OCI-LY7 (cell line): ENCODE measurements around the gene CYFIP2. TPM values are rescaled to one million over a fixed set of nuclear protein-coding genes. Genes with fewer than 3 reads are reported as not detected.

ENCODE experiments used
- BruUV-seq: library from RNA; stranded (reverse); fragments of 400-500 nt; replicated peaks from 2 replicates; lab custom pipeline; 2021; lab: Mats Ljungman, UMichigan
- CTCF ChIA-PET: fragments of 300-600 bp; sonication (Branson Sonifier 250); formaldehyde crosslinking; loops from one replicate; lab custom pipeline; 2022; ENCODE audit warnings: antibody characterized with exemption; ENCODE audit not compliant: unreplicated experiment; lab: Charles Lee
- POLR2A ChIA-PET: fragments of 300-600 bp; sonication (Branson Sonifier 250); formaldehyde crosslinking; loops from one replicate; lab custom pipeline; 2022; ENCODE audit warnings: antibody characterized with exemption; lab: Charles Lee
- DNase-seq: peaks from one replicate; pipeline ENCODE4 v3.0.0-alpha.2; 2015; ENCODE audit warnings: low spot score
- H2AFZ ChIP-seq: fragments of 200-600 bp; sonication (generic), shearing (Covaris generic); 2 replicates; pipeline ENCODE4 v1.6.1; 2014; ENCODE audit warnings: mild to moderate bottlenecking, antibody characterized with exemption, low read length, moderate library complexity
- H3K27ac ChIP-seq: fragments of 200-600 bp; sonication (generic); 2 replicates; pipeline ENCODE4 v1.5.1; 2014; ENCODE audit warnings: mixed run types, low read depth, mild to moderate bottlenecking, moderate library complexity, low read length, inconsistent platforms; ENCODE audit not compliant: poor library complexity, severe bottlenecking
- H3K36me3 ChIP-seq: fragments of 200-600 bp; sonication (generic); 2 replicates; pipeline ENCODE4 v1.6.1; 2014; ENCODE audit warnings: mild to moderate bottlenecking, antibody characterized with exemption, low read length, moderate library complexity, mixed read lengths; ENCODE audit not compliant: insufficient read depth
- H3K4me1 ChIP-seq: fragments of 200-600 bp; sonication (generic); 2 replicates; pipeline ENCODE4 v1.5.1; 2014; ENCODE audit warnings: mild to moderate bottlenecking, low read length; ENCODE audit not compliant: insufficient read depth, poor library complexity, severe bottlenecking
- H3K4me2 ChIP-seq: fragments of 200-600 bp; sonication (generic); 2 replicates; pipeline ENCODE4 v1.6.1; 2014; ENCODE audit warnings: mild to moderate bottlenecking, low read length
- H3K4me3 ChIP-seq: fragments of 200-600 bp; sonication (generic); 2 replicates; pipeline ENCODE4 v1.5.1; 2014; ENCODE audit warnings: mild to moderate bottlenecking, low read depth, low read length; ENCODE audit not compliant: poor library complexity, severe bottlenecking
- H3K79me2 ChIP-seq: fragments of 200-600 bp; sonication (generic); 2 replicates; pipeline ENCODE4 v1.6.1; 2016; ENCODE audit warnings: low read depth, mild to moderate bottlenecking, low read length, moderate library complexity, mixed read lengths; ENCODE audit not compliant: insufficient read depth
- H3K9me2 ChIP-seq: fragments of 200-600 bp; sonication (generic); 2 replicates; pipeline ENCODE4 v1.6.1; 2016; ENCODE audit warnings: mild to moderate bottlenecking, low read length, mixed read lengths; ENCODE audit not compliant: insufficient read depth
- H3K9me3 ChIP-seq: fragments of 200-600 bp; sonication (generic); 2 replicates; pipeline ENCODE4 v1.6.1; 2014; ENCODE audit warnings: mild to moderate bottlenecking, mixed run types, low read length, mixed read lengths
- H4K20me1 ChIP-seq: fragments of 200-600 bp; sonication (generic); 2 replicates; pipeline ENCODE4 v1.6.1; 2014; ENCODE audit warnings: mild to moderate bottlenecking, antibody characterized with exemption, low read length, moderate library complexity, mixed read lengths; ENCODE audit not compliant: insufficient read depth
- EZH2phosphoT487 ChIP-seq: fragments of 200-600 bp; sonication (generic); IDR thresholded peaks from 2 replicates; pipeline ENCODE4 v1.6.1; 2018; ENCODE audit warnings: low read depth, borderline replicate concordance, mild to moderate bottlenecking, mixed run types, antibody characterized with exemption, low read length, moderate library complexity, mixed read lengths
- intact Hi-C: fragments of 100-400 bp; cut with micrococcal nuclease; formaldehyde crosslinking; loops from one replicate; pipeline ENCODE4 v1.10.0; 2022; ENCODE audit not compliant: unreplicated experiment
- total RNA-seq, 2 experiments: library from RNA; depleted of rRNA in 1 of 2; stranded (reverse); fragments of >200 nt in 1 of 2; shearing (Covaris generic) in 1 of 2; gene quantifications; 2 replicates each; pipeline ENCODE4 v1.2.3, GENCODE V29; 2014 to 2022
- TF ChIP-seq, protein P1 (sequence below): fragments of 200-600 bp; sonication (generic); conservative IDR thresholded peaks from 2 replicates; pipeline ENCODE4 v1.5.1; 2014; ENCODE audit warnings: mild to moderate bottlenecking, antibody characterized with exemption, low read length, moderate library complexity, mixed read lengths

Gene CYFIP2
- total RNA-seq, 2 experiments from 2014 or later: 258 to 419 TPM

DNA sequence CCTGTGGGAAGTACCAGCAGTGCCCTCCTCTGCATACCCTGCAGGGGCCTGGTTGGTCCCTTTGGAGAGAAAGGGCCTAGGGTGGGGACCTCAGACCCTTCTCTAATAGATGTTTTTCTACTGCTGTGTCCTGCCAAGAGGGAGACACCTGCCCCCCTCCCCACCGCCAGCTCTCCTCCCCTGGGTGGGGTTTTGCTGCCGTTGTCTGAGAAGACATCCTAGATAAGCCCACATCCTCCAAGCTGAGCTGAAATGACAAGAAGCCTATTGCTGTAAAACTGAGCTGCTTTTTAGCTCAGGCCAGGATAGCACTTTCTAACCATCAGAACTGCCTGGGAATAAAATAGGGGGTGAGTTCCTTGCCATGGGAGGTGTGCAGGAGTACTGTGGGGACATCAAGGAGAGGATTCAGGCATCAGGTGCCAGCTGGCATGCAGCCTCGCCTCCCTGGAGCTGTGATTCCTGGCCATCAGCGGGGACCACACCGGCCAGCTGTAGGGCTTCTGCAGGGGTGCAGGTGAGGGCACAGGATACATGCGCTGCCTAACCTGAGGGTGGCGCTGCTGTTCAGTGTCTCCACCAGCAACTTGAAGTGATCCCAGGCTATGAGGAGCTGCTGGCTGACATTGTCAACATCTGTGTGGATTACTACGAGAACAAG lies 37.9 kb downstream of the CYFIP2 start:
- Histone ChIP-seq H4K20me1 (no peaks in the 10 kb centered on the region), H3K4me2 (no peak overlapping the region), H3K36me3 (peaks cover 96% of the 10 kb centered on the region), H3K27ac (no peak overlapping the region), H3K9me2 (no peaks in the 10 kb centered on the region), H3K9me3 (no peaks in the 10 kb centered on the region), H2AFZ (no peak overlapping the region), H3K79me2 (no peaks in the 10 kb centered on the region), H3K4me1 (peaks cover 6% of the 10 kb centered on the region), H3K4me3 (no peak overlapping the region)
- CTCF ChIA-PET: interaction anchor here (1.1 kb wide), 1 partner anchor 54 kb away, joined by 3 read pairs; no protein-coding TSS in a partner anchor
- BruUV-seq: no TSS peak
- TF ChIP-seq, protein P1, sequence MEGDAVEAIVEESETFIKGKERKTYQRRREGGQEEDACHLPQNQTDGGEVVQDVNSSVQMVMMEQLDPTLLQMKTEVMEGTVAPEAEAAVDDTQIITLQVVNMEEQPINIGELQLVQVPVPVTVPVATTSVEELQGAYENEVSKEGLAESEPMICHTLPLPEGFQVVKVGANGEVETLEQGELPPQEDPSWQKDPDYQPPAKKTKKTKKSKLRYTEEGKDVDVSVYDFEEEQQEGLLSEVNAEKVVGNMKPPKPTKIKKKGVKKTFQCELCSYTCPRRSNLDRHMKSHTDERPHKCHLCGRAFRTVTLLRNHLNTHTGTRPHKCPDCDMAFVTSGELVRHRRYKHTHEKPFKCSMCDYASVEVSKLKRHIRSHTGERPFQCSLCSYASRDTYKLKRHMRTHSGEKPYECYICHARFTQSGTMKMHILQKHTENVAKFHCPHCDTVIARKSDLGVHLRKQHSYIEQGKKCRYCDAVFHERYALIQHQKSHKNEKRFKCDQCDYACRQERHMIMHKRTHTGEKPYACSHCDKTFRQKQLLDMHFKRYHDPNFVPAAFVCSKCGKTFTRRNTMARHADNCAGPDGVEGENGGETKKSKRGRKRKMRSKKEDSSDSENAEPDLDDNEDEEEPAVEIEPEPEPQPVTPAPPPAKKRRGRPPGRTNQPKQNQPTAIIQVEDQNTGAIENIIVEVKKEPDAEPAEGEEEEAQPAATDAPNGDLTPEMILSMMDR: peak; percentile 54
- no peak for TF ChIP-seq EZH2phosphoT487
- POLR2A ChIA-PET: interaction anchor here (1.5 kb wide), 1 partner anchor 41 kb away, joined by 3 read pairs; no protein-coding TSS in a partner anchor
- intact Hi-C loops: no loop called here
- peak; percentile 16 for DNase-seq

DNA sequence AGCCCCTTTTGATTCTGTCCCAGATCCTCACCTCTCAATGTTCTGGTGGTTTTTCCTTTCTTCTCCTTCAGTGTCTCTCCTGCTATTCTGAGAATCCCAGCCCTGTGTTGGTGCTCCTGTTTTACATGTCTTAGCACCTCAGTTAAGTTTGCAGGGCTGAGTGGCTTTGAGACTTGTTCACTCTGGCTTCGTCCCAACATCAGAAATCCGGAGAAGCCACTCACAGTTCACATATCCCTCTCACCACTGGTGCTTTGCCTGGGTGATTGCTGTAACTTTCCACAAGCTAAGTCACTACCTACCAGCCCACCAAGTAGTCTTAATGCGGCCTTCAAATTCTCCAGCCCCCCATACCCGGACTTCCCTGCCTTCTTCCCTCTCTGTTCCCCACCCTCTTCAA lies 40.2 kb downstream of the CYFIP2 start:
- Histone ChIP-seq H3K4me3 (no peak overlapping the region), H3K9me3 (no peaks in the 10 kb centered on the region), H3K4me1 (peaks cover 6% of the 10 kb centered on the region), H3K36me3 (peaks cover 98% of the 10 kb centered on the region), H4K20me1 (no peaks in the 10 kb centered on the region), H3K79me2 (no peaks in the 10 kb centered on the region), H3K9me2 (no peaks in the 10 kb centered on the region), H3K4me2 (no peak overlapping the region), H2AFZ (no peak overlapping the region), H3K27ac (no peak overlapping the region)
- TF ChIP-seq, protein P1: no peak
- no peak for TF ChIP-seq EZH2phosphoT487
- no peak for DNase-seq
- intact Hi-C loops: no loop called here
- no TSS peak for BruUV-seq
- ChIA-PET CTCF (interaction anchor here (2.2 kb wide), 1 partner anchor 53 kb away, joined by 6 read pairs; no protein-coding TSS in a partner anchor), POLR2A (no interaction called here)
